A673 (cell line): ENCODE data around the gene IL10. TPM values are rescaled to one million over a fixed set of nuclear protein-coding genes. Genes with fewer than 3 reads are reported as not detected.

Experiments used
- BruUV-seq: library from RNA; stranded (reverse); fragments of 400-500 nt; replicated peaks from 2 replicates; lab custom pipeline; 2021; lab: Mats Ljungman, UMichigan
- CTCF ChIA-PET: fragments of 300-600 bp; sonication (Branson Sonifier 250); formaldehyde crosslinking; loops from one replicate; lab custom pipeline; 2022; ENCODE audit warnings: antibody characterized with exemption; lab: Charles Lee
- POLR2A ChIA-PET: fragments of 300-600 bp; sonication (Branson Sonifier 250); formaldehyde crosslinking; loops from one replicate; lab custom pipeline; 2022; ENCODE audit warnings: antibody characterized with exemption; ENCODE audit not compliant: low non-redundant PET; lab: Charles Lee
- DNase-seq: peaks from one replicate; pipeline ENCODE4 v3.0.0-alpha.2; 2015; ENCODE audit warnings: low spot score
- H3K27ac ChIP-seq: fragments of 200-600 bp; sonication (generic); 2 replicates; pipeline ENCODE4 v1.5.1; 2016; ENCODE audit warnings: mixed run types, low read depth, mild to moderate bottlenecking, mixed read lengths, antibody characterized with exemption, low read length; ENCODE audit not compliant: poor library complexity, severe bottlenecking
- H3K27me3 ChIP-seq: fragments of 200-600 bp; sonication (generic); replicated peaks from 2 replicates; pipeline ENCODE4 v1.6.1; 2017; ENCODE audit warnings: mixed run types, low read depth, mild to moderate bottlenecking, mixed read lengths, antibody characterized with exemption, low read length; ENCODE audit not compliant: insufficient read depth, poor library complexity
- H3K36me3 ChIP-seq: fragments of 200-600 bp; sonication (generic); 2 replicates; pipeline ENCODE4 v1.6.1; 2016; ENCODE audit warnings: mixed run types, mild to moderate bottlenecking, mixed read lengths, antibody characterized with exemption, low read length; ENCODE audit not compliant: insufficient read depth, poor library complexity, severe bottlenecking
- H3K4me1 ChIP-seq: fragments of 200-600 bp; sonication (generic); 2 replicates; pipeline ENCODE4 v1.6.1; 2017; ENCODE audit warnings: mixed run types, mild to moderate bottlenecking, mixed read lengths, antibody characterized with exemption, low read length; ENCODE audit not compliant: insufficient read depth, poor library complexity, severe bottlenecking
- H3K4me3 ChIP-seq: fragments of 200-600 bp; sonication (generic); 2 replicates; pipeline ENCODE4 v1.5.1; 2016; ENCODE audit warnings: low read depth, mixed run types, mild to moderate bottlenecking, mixed read lengths, low read length; ENCODE audit not compliant: poor library complexity, severe bottlenecking
- H3K9me3 ChIP-seq: fragments of 200-600 bp; sonication (generic); 2 replicates; pipeline ENCODE4 v1.6.1; 2016; ENCODE audit warnings: mixed run types, low read depth, mild to moderate bottlenecking, mixed read lengths, antibody characterized with exemption, low read length; ENCODE audit not compliant: poor library complexity, severe bottlenecking
- EZH2 ChIP-seq: fragments of 200-600 bp; sonication (generic); IDR thresholded peaks from 2 replicates; pipeline ENCODE4 v1.6.1; 2017; ENCODE audit warnings: borderline replicate concordance, low read depth, mild to moderate bottlenecking, mixed read lengths, antibody characterized with exemption, low read length; ENCODE audit not compliant: poor library complexity, severe bottlenecking
- intact Hi-C: fragments of 100-400 bp; cut with micrococcal nuclease; formaldehyde crosslinking; loops from one replicate; pipeline ENCODE4 v1.10.0; 2022; ENCODE audit not compliant: unreplicated experiment
- total RNA-seq: library from RNA; stranded (reverse); gene quantifications from 2 replicates; pipeline ENCODE4 v1.2.3, GENCODE V29; 2021
- TF ChIP-seq, protein P1 (sequence below): fragments of 300-800, 200-600 bp; sonication (generic); conservative IDR thresholded peaks from 2 replicates; pipeline ENCODE4 v1.5.1; 2017; ENCODE audit warnings: low read depth, mild to moderate bottlenecking, antibody characterized with exemption, low read length, moderate library complexity, mixed read lengths

IL10 gene
- total RNA-seq, 1 experiment from 2014 or later: not detected

DNA sequence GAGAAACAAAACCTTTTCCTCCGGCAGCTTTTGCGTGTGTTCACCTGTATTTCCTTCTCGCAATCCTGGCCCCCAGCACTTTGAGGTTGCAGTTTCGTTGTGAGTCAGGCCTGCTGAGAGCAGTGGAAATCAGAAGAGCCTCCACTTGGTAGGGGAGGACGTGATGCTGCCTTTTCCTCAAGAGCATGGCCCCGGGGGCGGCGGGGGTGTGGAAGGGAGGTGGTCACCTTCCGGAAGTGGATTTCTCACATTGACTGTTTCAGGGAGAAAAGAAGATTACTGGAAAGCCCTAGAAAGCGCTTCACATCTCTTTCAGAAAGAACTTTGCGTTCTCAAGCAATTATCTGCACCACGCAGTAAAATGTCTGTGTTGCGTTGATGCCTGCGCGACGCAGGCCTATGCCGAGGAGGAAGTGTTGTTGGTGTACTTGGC lies 12.2 kb upstream of the IL10 start:
- no peak for TF ChIP-seq EZH2
- TF ChIP-seq, protein P1, sequence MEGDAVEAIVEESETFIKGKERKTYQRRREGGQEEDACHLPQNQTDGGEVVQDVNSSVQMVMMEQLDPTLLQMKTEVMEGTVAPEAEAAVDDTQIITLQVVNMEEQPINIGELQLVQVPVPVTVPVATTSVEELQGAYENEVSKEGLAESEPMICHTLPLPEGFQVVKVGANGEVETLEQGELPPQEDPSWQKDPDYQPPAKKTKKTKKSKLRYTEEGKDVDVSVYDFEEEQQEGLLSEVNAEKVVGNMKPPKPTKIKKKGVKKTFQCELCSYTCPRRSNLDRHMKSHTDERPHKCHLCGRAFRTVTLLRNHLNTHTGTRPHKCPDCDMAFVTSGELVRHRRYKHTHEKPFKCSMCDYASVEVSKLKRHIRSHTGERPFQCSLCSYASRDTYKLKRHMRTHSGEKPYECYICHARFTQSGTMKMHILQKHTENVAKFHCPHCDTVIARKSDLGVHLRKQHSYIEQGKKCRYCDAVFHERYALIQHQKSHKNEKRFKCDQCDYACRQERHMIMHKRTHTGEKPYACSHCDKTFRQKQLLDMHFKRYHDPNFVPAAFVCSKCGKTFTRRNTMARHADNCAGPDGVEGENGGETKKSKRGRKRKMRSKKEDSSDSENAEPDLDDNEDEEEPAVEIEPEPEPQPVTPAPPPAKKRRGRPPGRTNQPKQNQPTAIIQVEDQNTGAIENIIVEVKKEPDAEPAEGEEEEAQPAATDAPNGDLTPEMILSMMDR: no peak
- no TSS peak for BruUV-seq
- no peaks in the 10 kb centered on the region for H3K36me3 ChIP-seq
- no peak overlapping the region for H3K4me3 ChIP-seq
- H3K4me1 ChIP-seq: no peaks in the 10 kb centered on the region
- intact Hi-C loops: no loop called here
- no peaks in the 10 kb centered on the region for H3K9me3 ChIP-seq
- CTCF ChIA-PET: no interaction called here
- DNase-seq: no peak
- POLR2A ChIA-PET: no interaction called here
- no peak overlapping the region for H3K27ac ChIP-seq
- peaks cover 2% of the 10 kb centered on the region for H3K27me3 ChIP-seq

DNA sequence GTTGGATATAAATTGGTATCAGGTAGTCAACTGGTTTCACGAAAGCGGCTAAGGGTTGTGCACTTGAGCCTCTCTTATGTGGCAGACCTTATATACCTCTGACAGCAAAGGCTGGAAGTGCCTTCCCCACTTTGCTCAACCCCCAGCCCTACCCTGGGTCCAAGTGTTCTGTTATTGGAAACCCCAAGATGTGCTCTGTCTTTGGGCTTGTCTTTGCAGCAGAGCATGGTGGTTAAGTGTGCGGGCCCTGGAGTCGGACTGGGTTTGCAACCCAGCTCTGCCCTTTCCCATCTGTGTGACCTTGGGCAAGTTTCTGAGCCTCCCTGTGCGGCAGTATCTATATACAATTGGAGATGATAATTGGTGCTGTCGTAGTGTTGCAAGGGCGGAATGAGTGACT lies 11.2 kb upstream of the IL10 start:
- intact Hi-C loops: no loop called here
- no TSS peak for BruUV-seq

DNA sequence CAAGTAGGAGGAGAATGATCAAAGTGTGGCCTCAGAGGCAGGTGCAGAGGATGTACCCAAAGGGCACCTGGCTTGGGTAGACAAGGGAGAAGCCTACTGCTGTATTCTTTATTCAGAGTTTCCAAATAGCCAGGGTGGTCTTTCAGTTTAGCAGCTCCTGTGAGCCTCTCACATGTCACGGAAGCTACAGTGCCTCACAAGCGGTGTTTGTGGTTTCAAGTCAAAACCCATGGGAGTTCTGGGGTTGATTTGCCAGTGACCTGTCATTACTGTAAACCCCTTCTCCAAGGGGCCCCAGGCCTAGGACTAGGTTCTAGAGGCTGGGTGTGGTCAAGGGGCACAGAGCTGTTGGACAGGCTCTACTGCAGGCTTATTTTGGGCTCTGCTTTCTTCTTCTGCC lies 10.2 kb upstream of the IL10 start:
- no peak for TF ChIP-seq EZH2
- TF ChIP-seq, protein P1: no peak
- Histone ChIP-seq H3K4me3 (no peak overlapping the region), H3K9me3 (no peaks in the 10 kb centered on the region), H3K36me3 (no peaks in the 10 kb centered on the region), H3K4me1 (no peaks in the 10 kb centered on the region), H3K27ac (no peak overlapping the region), H3K27me3 (no peaks in the 10 kb centered on the region)
- ChIA-PET CTCF (no interaction called here), POLR2A (no interaction called here)
- intact Hi-C loops: no loop called here
- BruUV-seq: no TSS peak
- DNase-seq: no peak

More for the DNA sequence above, 11.2 kb upstream of the IL10 start:
- Histone ChIP-seq H3K4me1 (no peaks in the 10 kb centered on the region), H3K36me3 (no peaks in the 10 kb centered on the region), H3K27me3 (no peaks in the 10 kb centered on the region), H3K27ac (no peak overlapping the region), H3K4me3 (no peak overlapping the region), H3K9me3 (no peaks in the 10 kb centered on the region)
- DNase-seq: no peak
- ChIA-PET POLR2A (no interaction called here), CTCF (no interaction called here)
- TF ChIP-seq, protein P1: no peak
- no peak for TF ChIP-seq EZH2
